A673 (cell line): ENCODE measurements around the gene PRADC1. TPM values are rescaled to one million over a fixed set of nuclear protein-coding genes. Genes with fewer than 3 reads are reported as not detected.
A peak's percentile ranks its signal among the peaks of the same experiment; 100 is the strongest.

Experiments used
- BruUV-seq: library from RNA; stranded (reverse); fragments of 400-500 nt; replicated peaks from 2 replicates; lab custom pipeline; 2021; lab: Mats Ljungman, UMichigan
- CTCF ChIA-PET: fragments of 300-600 bp; sonication (Branson Sonifier 250); formaldehyde crosslinking; loops from one replicate; lab custom pipeline; 2022; ENCODE audit warnings: antibody characterized with exemption; lab: Charles Lee
- POLR2A ChIA-PET: fragments of 300-600 bp; sonication (Branson Sonifier 250); formaldehyde crosslinking; loops from one replicate; lab custom pipeline; 2022; ENCODE audit warnings: antibody characterized with exemption; ENCODE audit not compliant: low non-redundant PET; lab: Charles Lee
- DNase-seq: peaks from one replicate; pipeline ENCODE4 v3.0.0-alpha.2; 2015; ENCODE audit warnings: low spot score
- H3K27ac ChIP-seq: fragments of 200-600 bp; sonication (generic); 2 replicates; pipeline ENCODE4 v1.5.1; 2016; ENCODE audit warnings: mixed run types, low read depth, mild to moderate bottlenecking, mixed read lengths, antibody characterized with exemption, low read length; ENCODE audit not compliant: poor library complexity, severe bottlenecking
- H3K27me3 ChIP-seq: fragments of 200-600 bp; sonication (generic); replicated peaks from 2 replicates; pipeline ENCODE4 v1.6.1; 2017; ENCODE audit warnings: mixed run types, low read depth, mild to moderate bottlenecking, mixed read lengths, antibody characterized with exemption, low read length; ENCODE audit not compliant: insufficient read depth, poor library complexity
- H3K36me3 ChIP-seq: fragments of 200-600 bp; sonication (generic); 2 replicates; pipeline ENCODE4 v1.6.1; 2016; ENCODE audit warnings: mixed run types, mild to moderate bottlenecking, mixed read lengths, antibody characterized with exemption, low read length; ENCODE audit not compliant: insufficient read depth, poor library complexity, severe bottlenecking
- H3K4me1 ChIP-seq: fragments of 200-600 bp; sonication (generic); 2 replicates; pipeline ENCODE4 v1.6.1; 2017; ENCODE audit warnings: mixed run types, mild to moderate bottlenecking, mixed read lengths, antibody characterized with exemption, low read length; ENCODE audit not compliant: insufficient read depth, poor library complexity, severe bottlenecking
- H3K4me3 ChIP-seq: fragments of 200-600 bp; sonication (generic); 2 replicates; pipeline ENCODE4 v1.5.1; 2016; ENCODE audit warnings: low read depth, mixed run types, mild to moderate bottlenecking, mixed read lengths, low read length; ENCODE audit not compliant: poor library complexity, severe bottlenecking
- H3K9me3 ChIP-seq: fragments of 200-600 bp; sonication (generic); 2 replicates; pipeline ENCODE4 v1.6.1; 2016; ENCODE audit warnings: mixed run types, low read depth, mild to moderate bottlenecking, mixed read lengths, antibody characterized with exemption, low read length; ENCODE audit not compliant: poor library complexity, severe bottlenecking
- CTCF ChIP-seq: fragments of 300-800, 200-600 bp; sonication (generic); conservative IDR thresholded peaks from 2 replicates; pipeline ENCODE4 v1.5.1; 2017; ENCODE audit warnings: low read depth, mild to moderate bottlenecking, antibody characterized with exemption, low read length, moderate library complexity, mixed read lengths
- EZH2 ChIP-seq: fragments of 200-600 bp; sonication (generic); IDR thresholded peaks from 2 replicates; pipeline ENCODE4 v1.6.1; 2017; ENCODE audit warnings: borderline replicate concordance, low read depth, mild to moderate bottlenecking, mixed read lengths, antibody characterized with exemption, low read length; ENCODE audit not compliant: poor library complexity, severe bottlenecking
- intact Hi-C: fragments of 100-400 bp; cut with micrococcal nuclease; formaldehyde crosslinking; loops from one replicate; pipeline ENCODE4 v1.10.0; 2022; ENCODE audit not compliant: unreplicated experiment
- total RNA-seq: library from RNA; stranded (reverse); gene quantifications from 2 replicates; pipeline ENCODE4 v1.2.3, GENCODE V29; 2021

PRADC1 gene
- total RNA-seq, 1 experiment from 2014 or later = 17.7 TPM

DNA sequence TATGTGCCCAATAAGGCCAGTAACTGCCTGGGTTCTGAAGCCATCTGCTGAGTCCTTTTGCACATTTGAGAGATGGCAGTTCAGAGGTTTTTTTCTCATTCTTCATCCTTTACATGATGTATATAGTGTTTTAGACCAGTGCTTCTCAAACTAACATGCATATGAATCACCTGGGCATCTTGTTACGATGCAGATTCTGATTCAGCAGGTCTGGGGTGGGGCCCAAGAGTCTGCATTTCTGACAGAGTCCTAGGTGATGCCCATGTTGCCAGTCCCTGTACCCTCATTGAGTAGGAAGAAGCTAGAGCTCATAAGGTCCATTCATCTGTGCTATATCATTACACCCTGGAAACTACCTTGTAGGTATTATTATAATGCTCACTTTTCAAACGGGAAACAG is 15.2 kb downstream of the PRADC1 start:
- intact Hi-C loops = no loop called here
- H3K4me1 ChIP-seq = peaks cover 6% of the 10 kb centered on the region
- BruUV-seq = no TSS peak
- H3K4me3 ChIP-seq = no peak overlapping the region
- TF ChIP-seq CTCF (no peak), EZH2 (no peak)
- H3K27me3 ChIP-seq = no peaks in the 10 kb centered on the region
- DNase-seq = no peak
- CTCF ChIA-PET = no interaction called here
- POLR2A ChIA-PET = no interaction called here
- H3K9me3 ChIP-seq = no peaks in the 10 kb centered on the region
- no peak overlapping the region for H3K27ac ChIP-seq
- H3K36me3 ChIP-seq = peaks cover 15% of the 10 kb centered on the region

- Histone ChIP-seq H3K4me1 (peaks cover 6% of the 10 kb centered on the region), H3K4me3 (no peak overlapping the region), H3K36me3 (peaks cover 14% of the 10 kb centered on the region), H3K27me3 (no peaks in the 10 kb centered on the region), H3K9me3 (no peaks in the 10 kb centered on the region), H3K27ac (no peak overlapping the region)
- DNase-seq = no peak
- ChIA-PET POLR2A (no interaction called here), CTCF (no interaction called here)
- TF ChIP-seq CTCF (no peak), EZH2 (no peak)
- BruUV-seq = no TSS peak
- intact Hi-C loops = no loop called here
Measured at GRCh38 chr2:73217160-73217559, 15.9 kb downstream of the PRADC1 start.

DNA sequence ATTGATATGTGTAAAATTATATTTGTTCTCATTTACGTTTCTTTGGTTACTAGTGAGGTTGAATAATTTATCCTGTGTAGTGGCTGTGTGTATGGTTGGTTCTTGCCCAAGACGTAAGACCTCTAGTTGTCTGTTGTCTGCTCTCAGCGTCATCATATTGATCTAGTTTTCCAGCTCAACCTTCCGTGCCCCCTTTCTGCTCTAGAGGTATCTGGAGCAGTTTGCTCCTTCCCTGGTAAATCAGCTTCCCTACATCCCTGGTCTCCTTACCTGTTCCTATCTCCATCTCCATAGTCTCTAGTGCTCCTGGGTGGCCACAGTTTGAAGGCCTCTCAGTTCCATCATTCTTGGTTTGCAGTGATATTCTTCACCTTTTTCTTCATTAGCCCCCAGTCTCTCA is 17.8 kb downstream of the PRADC1 start:
- no peaks in the 10 kb centered on the region for H3K36me3 ChIP-seq
- H3K9me3 ChIP-seq = no peaks in the 10 kb centered on the region
- no peaks in the 10 kb centered on the region for H3K27me3 ChIP-seq
- BruUV-seq = no TSS peak
- intact Hi-C loops = no loop called here
- no peak for DNase-seq
- no peak overlapping the region for H3K27ac ChIP-seq
- peak overlapping the region; percentile 84 for H3K4me3 ChIP-seq
- TF ChIP-seq EZH2 (no peak), CTCF (no peak)
- POLR2A ChIA-PET = no interaction called here
- CTCF ChIA-PET = no interaction called here
- H3K4me1 ChIP-seq = peaks cover 6% of the 10 kb centered on the region
